SK-N-MC (cell line): ENCODE measurements around the gene FUBP3.

Source experiments
- DNase-seq: peaks from one replicate; pipeline ENCODE4 v3.0.0-alpha.2; 2011; ENCODE audit warnings: low read depth, low spot score
- H3K27ac ChIP-seq: fragments of 200-600 bp; sonication (generic); 2 replicates; pipeline ENCODE4 v1.5.1; 2016; ENCODE audit warnings: mixed run types
- H3K36me3 ChIP-seq: fragments of 200-600 bp; sonication (generic); 2 replicates; pipeline ENCODE4 v1.6.1; 2017; ENCODE audit warnings: antibody characterized with exemption, low read length, mixed read lengths; ENCODE audit not compliant: insufficient read depth
- H3K4me3 ChIP-seq: fragments of 200-600 bp; sonication (generic); 2 replicates; pipeline ENCODE4 v1.5.1; 2016
- H3K9ac ChIP-seq: fragments of 200-600 bp; sonication (generic); 2 replicates; pipeline ENCODE4 v1.8.0; 2017; ENCODE audit warnings: mixed run types, mixed read lengths; ENCODE audit not compliant: insufficient read length
- H3K9me3 ChIP-seq: fragments of 200-600 bp; sonication (generic); 2 replicates; pipeline ENCODE4 v1.6.1; 2017; ENCODE audit warnings: low read depth, mild to moderate bottlenecking, antibody characterized with exemption, low read length, moderate library complexity, mixed read lengths
- EZH2 ChIP-seq: fragments of 200-600 bp; sonication (generic); IDR thresholded peaks from one replicate; pipeline ENCODE4 v1.6.1; 2017; ENCODE audit warnings: antibody characterized with exemption
- FOXP2 ChIP-seq: optimal IDR thresholded peaks from 2 replicates; pipeline ENCODE3; 2011; ENCODE audit warnings: mild to moderate bottlenecking, moderate library complexity; ENCODE audit not compliant: insufficient read depth; ENCODE audit errors: extremely low read length, control extremely low read depth
- POLR2AphosphoS5 ChIP-seq: IDR thresholded peaks from 2 replicates; pipeline ENCODE4 v1.6.1; 2012; ENCODE audit warnings: mild to moderate bottlenecking, low read depth, low read length, borderline replicate concordance

FUBP3 gene

GRCh38 chr9:130626249-130626996 is 47.0 kb downstream of the FUBP3 start:
- no peak overlapping the region for H3K9ac ChIP-seq
- H3K9me3 ChIP-seq, result no peaks in the 10 kb centered on the region
- no peak for TF ChIP-seq POLR2AphosphoS5
- no peak for TF ChIP-seq EZH2
- TF ChIP-seq FOXP2, result no peak
- H3K27ac ChIP-seq, result no peak overlapping the region
- peaks cover 75% of the 10 kb centered on the region for H3K36me3 ChIP-seq
- DNase-seq, result no peak
- no peak overlapping the region for H3K4me3 ChIP-seq

GRCh38 chr9:130627051-130627450 is 47.7 kb downstream of the FUBP3 start:
- DNase-seq, result no peak
- Histone ChIP-seq H3K9me3 (no peaks in the 10 kb centered on the region), H3K36me3 (peaks cover 80% of the 10 kb centered on the region), H3K9ac (no peak overlapping the region), H3K27ac (no peak overlapping the region), H3K4me3 (no peak overlapping the region)
- TF ChIP-seq POLR2AphosphoS5, result no peak
- no peak for TF ChIP-seq FOXP2
- TF ChIP-seq EZH2, result no peak

- Histone ChIP-seq H3K9ac (no peak overlapping the region), H3K9me3 (no peaks in the 10 kb centered on the region), H3K36me3 (peaks cover 77% of the 10 kb centered on the region), H3K4me3 (no peak overlapping the region), H3K27ac (no peak overlapping the region)
- TF ChIP-seq FOXP2 (no peak), EZH2 (no peak), POLR2AphosphoS5 (no peak)
- DNase-seq, result no peak
Observed at GRCh38 chr9:130627896-130628792, 48.8 kb downstream of the FUBP3 start.

- DNase-seq, result no peak
- Histone ChIP-seq H3K36me3 (peaks cover 70% of the 10 kb centered on the region), H3K9ac (no peak overlapping the region), H3K27ac (no peak overlapping the region), H3K9me3 (no peaks in the 10 kb centered on the region), H3K4me3 (no peak overlapping the region)
- no peak for TF ChIP-seq EZH2
- no peak for TF ChIP-seq FOXP2
- no peak for TF ChIP-seq POLR2AphosphoS5
Observed at GRCh38 chr9:130629443-130630070, 50.2 kb downstream of the FUBP3 start.

GRCh38 chr9:130630071-130630450 is 50.7 kb downstream of the FUBP3 start:
- no peak overlapping the region for H3K9ac ChIP-seq
- H3K9me3 ChIP-seq, result no peaks in the 10 kb centered on the region
- no peak for DNase-seq
- TF ChIP-seq POLR2AphosphoS5, result no peak
- no peak for TF ChIP-seq EZH2
- no peak for TF ChIP-seq FOXP2
- H3K27ac ChIP-seq, result no peak overlapping the region
- H3K4me3 ChIP-seq, result no peak overlapping the region
- peaks cover 70% of the 10 kb centered on the region for H3K36me3 ChIP-seq

- no peak for TF ChIP-seq FOXP2
- TF ChIP-seq POLR2AphosphoS5, result no peak
- TF ChIP-seq EZH2, result no peak
Observed at GRCh38 chr9:130630506-130631330, 51.3 kb downstream of the FUBP3 start.

GRCh38 chr9:130631331-130632080 is 52.1 kb downstream of the FUBP3 start:
- Histone ChIP-seq H3K9me3 (no peaks in the 10 kb centered on the region), H3K4me3 (no peak overlapping the region), H3K9ac (no peak overlapping the region), H3K27ac (no peak overlapping the region), H3K36me3 (peaks cover 56% of the 10 kb centered on the region; the same call in 1 of the 2 replicates)
- TF ChIP-seq FOXP2, result no peak
- TF ChIP-seq POLR2AphosphoS5, result no peak
- no peak for TF ChIP-seq EZH2
- no peak for DNase-seq

More at GRCh38 chr9:130630506-130631330, 51.3 kb downstream of the FUBP3 start:
- Histone ChIP-seq H3K4me3 (no peak overlapping the region), H3K9me3 (no peaks in the 10 kb centered on the region), H3K9ac (no peak overlapping the region), H3K27ac (no peak overlapping the region), H3K36me3 (peaks cover 64% of the 10 kb centered on the region; the same call in 1 of the 2 replicates)
- DNase-seq, result no peak
